G401.6 (cell line): Measurements from ENCODE around the gene RABIF.

Experiments
- FAIRE-seq: peaks from 2 replicates; lab custom pipeline; 2012; peaks lifted over from hg19 to GRCh38; lab: Jason Lieb, UNC

The RABIF gene

DNA sequence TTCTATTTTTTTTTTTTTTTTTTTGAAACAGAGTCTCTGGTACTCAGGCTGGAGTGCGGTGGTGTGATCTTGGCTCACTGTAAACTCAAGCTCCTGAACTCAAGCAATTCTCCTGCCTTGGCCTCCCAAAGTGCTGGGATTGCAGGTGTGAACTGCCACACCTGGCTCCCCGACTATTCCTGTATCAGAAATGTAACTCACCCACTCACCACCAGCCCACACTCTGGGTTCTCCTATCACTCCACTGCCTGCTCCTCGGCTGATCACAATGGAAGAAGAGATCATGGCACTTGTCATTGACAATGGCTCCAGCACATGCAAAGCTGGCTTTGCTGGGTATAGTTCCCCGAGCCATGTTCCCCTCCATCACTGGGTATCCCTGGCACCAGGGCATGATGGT is 15.9 kb downstream of the RABIF start:
- FAIRE-seq, result no peak

DNA sequence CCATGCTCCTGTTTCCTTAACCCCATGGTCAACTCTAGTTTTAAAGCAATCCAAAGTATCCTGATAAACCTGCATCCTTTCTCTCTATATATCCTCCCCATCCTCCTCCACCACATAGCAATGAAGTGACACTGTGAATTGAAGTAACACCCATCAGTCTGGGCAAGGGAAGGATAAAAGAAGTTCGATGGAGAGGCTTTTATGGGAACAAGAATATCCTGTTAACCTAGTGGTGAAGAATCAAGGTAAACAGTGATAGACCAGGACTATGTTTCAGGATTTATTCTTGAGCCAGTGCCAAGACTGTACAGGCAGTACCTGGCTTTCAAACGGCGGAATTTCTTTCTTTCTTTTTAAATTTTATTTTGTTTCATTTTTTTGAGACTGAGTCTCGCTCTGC is 17.6 kb downstream of the RABIF start:
- no peak for FAIRE-seq

DNA sequence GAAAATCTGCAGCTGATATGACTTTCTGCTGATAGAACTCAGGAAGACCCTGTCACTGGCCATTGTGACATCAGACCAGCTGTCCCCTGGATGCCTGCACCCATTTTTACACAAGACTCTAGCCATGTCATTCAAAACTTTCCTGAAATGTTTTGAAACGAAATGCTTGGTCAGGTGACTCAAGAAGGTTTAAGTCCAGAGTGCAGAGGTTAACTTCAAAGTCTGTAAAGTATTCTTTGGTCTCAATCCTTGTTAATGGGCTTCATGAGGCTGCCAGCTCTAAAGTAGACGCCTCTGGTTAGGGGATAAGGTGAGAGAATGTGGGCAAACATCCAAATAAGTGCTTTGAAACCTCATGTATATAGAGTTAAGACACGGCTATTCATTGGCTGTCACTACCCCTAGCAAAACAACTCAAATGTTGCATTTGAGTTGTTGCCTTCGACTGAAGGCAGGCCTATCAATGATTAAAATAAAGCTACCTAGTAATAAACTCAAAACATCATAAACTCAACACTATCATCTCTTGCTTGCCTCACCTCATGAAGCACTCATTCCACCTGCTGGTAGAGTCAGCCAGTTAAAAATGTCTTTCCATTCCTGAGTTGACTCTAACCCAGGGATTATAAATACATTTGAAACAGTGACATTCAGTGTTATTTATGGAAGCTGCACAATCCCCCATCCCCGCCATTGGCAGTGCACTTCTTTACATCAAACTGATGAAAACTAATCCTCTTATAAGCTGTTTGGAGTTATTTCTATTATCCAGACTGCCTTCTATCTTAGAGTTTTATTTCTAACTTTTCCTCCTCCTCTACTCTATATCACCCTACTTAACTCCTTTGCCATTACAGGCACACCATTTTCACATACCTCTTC is 26.0 kb downstream of the RABIF start:
- FAIRE-seq, result no peak

DNA sequence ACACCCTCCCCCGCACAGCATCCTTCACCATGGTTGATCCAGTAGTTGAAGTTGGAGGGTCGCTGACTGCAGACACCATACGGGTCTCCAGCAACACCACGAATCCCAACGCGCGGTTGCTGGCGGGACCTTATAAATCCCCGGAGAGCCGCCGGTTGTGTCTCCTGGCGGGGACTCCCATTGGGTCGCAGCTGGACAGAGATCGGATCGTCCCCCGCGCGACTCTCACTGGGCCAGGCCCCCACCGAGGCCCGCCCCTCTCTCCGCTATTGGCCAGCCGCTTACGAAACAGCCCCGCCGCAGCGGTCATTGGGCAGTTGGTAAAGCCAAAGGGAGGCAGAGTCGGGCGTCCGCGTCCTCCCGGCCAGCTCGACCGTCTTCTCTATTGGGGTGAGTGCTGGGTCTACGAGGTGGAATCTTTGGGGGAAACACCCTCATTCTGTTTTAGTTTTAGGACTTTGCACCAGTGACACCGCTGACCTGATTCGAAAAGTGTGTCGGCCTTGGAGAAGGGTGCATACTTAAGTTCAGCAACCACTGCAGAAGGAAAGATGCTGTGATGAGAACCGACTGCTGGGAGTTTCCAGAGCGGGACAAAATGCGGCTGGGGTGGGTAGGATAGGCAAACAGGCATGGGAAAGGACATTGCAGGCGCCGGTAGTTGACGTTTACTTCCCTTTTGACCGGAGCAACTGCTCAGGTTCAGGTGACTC is 27.4 kb downstream of the RABIF start:
- peak; percentile 74 for FAIRE-seq

DNA sequence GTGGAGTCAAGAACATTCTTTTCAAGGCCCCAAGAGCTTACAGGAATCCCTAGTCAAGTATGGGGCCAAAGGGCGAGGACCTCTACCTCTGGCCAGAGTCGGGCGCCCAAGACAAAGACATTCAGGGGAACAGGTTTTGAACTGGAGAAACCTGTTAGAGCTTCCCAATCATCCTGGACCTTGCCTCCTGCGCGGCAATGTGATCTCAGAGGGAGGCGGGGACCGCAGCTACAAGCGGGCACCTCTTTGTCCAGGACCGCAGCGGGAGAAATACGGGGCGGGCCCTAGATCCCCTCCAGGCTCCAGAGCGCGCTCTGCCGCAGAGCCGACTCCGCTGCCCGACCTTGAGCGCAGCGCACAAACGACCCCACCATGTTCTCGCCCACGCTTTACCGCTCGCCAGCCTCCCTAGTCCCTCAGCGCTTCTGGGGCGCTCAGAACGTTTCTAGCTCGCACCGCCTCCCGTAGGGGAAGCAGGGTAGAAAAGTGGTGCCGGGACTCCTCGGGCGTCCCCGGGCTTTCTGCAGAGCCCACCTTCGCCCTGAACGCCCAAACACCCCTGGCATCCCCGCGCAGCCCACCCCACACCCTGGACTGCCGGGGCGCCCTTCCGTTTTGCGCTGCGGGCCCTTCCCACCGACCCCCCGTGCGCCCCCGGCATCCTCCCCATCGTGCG is 28.1 kb downstream of the RABIF start:
- FAIRE-seq, result no peak

DNA sequence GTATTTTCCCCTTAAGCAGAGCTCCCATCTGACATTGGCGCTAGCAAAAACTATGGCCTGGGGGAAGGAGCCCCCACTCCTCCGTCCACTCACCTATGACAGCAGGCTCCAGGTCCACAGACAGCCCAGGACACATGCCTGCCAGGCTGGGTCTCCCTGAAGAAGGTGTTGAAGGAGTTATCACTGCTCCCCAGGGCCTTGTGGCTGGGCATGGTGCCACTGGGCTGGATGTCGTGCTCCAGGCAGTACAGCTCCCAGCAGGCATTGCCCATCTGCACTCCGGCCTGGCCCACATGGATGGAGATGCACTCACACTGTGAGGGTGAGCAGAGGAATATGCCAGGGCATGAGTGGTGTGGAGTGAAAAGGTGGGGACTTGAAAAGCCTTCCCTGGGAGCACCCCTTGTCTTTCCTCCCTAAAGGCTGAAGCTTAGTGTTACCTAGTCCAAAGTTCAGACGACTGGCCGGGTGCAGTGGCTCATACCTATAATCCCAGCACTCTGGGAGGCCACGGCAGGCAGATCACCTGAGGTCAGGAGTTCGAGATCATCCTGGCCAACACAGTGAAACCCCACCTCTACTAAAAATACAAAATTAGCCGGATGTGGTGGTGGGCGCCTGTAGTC is 30.0 kb downstream of the RABIF start:
- FAIRE-seq, result no peak

DNA sequence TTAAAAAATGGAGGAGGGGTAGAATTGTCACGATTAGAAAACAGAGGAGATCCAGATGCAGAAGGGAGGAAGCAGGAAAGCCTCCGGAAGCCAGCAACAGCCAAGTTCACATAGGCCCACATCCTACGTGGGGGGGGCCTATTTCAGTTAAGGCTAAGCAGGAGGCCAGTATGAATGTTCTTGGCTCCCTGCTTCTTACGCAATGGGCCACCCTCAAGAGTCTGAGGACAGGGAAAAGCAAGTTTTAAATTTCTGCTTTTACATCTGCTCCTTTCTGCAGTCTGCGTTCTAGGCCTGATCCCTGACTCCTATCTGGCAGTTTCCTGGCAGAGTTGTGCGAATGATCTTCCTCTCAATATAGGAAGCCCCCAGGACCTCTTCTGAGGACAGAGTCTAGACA is 30.6 kb downstream of the RABIF start:
- no peak for FAIRE-seq

DNA sequence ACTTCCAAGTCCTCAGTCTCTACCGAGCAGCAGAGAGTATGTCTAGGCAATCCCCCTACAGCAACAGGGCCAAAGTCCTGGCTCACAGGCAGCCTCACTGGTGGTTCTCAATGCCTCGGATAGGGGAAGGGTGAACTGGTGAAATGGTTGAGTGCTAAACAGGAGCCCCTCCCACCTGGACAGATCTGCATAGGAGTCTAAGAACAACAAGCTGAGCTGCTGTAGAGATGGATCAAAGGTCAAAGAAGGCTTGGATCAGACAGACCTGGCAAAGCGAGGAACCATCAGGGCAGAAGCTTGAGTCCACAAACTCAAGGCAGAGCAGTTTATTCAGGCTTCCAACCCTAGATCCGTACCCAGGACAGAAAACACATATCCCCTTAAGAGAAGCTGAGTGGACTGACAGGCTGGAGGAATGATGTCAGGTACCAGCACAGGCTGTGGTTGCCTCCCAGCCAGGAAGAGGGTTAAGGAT is 31.8 kb downstream of the RABIF start:
- FAIRE-seq, result no peak

DNA sequence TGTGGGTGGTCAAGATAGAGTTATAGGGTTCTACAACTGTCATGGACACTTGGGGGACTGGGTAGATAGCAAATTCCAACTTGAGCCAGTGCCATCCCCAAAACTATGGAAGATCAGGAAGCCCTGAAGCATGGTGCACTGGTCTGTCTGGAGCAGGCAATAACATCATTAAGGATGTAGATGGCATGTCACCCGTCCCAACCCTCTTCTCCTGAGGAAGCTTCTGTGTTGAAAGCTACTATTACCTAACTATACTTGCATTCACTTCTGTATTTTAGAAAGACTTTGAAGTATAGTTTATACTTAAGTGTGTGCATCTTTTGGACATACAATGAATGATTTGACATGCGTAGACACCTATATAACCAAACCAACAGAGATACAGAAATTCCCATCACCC is 32.9 kb downstream of the RABIF start:
- no peak for FAIRE-seq

DNA sequence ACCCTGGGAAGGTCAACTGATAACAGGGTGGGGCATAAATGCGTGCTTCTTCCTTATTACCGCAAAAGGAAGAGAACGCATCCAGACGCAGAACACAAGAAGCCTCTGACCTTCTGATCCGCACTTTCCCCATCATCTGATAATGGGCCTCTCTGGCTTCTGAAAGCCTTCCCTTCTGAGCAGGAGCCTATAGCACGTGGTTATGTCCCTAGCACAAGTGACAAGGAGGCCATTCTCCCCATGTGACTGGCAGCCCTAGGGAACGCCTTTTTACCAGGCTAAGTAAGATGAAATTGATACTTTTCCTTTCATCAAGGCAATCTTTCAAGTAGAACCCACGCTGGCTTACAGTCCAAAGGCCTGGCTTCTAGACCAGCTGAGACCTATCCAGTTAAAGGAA is 34.2 kb downstream of the RABIF start:
- no peak for FAIRE-seq

DNA sequence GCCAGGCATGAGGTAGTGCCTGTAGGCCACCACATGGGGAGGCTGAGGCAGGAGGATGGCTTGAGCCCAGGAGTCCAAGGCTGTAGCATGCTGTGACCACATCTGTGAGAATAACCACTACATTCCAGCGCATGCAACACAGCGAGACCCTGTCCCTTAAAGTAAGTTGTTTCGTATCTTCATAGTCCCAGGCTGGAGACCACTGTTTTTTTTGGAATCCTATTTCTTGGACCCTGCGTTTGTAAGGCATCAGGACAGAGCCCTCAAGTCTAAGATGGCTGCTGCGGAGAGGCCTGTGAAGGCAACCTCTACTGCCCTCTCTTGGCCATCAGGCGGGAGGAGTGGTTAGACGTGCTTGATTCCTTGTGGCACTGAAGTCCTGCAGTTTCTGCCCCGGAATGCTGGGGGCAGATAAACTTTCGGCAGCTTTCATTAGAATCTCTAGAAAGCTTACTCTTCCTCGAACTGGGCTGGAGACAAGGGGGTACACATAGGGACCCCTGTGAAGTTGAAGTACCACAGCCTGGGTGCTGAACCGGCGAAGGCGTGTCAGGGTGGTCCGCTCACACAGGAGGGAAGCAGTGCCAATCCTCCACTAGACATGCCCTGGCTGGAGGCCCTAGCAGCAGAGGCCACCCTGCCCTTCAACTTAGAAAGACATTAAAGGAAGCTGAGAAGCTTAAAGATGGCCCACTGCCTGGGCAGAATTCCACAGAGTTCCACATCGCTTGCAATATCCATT is 36.6 kb downstream of the RABIF start:
- no peak for FAIRE-seq

DNA sequence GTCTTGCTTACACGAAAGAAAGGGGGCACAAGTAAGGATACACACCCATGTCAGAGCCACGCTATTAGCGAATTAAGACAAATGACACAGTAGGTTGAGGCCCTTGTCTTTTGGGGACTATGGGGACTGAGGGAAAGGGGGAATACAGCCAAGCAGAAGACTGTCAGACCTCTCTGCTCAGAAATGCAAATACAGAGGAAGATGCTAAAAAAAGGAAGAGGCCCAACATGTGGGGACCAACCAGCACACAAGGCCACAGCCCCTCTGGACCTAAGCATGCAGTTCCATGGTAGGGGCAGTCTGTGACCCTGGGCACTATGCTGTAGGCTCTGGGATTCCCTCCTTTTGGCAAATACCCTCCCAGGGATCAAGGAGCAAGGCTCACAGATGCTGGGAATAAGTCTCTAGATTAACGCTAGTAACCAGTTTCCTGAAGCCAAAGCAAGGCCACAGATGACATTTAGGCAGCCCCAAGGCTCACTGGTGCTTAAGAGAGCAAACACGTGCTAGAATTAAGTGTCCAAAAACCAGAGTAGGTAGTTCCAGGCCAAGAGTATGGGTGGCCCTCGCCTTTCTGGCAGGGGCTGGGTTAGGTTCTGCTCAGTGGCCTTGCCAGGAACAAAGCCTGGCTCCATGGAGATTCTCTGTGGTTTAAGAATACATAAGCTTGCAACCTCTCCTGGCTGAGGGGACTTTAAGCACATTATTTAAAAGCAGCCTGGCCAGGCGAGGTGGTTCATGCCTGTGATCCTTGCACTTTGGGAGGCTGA is 38.2 kb downstream of the RABIF start:
- no peak for FAIRE-seq

DNA sequence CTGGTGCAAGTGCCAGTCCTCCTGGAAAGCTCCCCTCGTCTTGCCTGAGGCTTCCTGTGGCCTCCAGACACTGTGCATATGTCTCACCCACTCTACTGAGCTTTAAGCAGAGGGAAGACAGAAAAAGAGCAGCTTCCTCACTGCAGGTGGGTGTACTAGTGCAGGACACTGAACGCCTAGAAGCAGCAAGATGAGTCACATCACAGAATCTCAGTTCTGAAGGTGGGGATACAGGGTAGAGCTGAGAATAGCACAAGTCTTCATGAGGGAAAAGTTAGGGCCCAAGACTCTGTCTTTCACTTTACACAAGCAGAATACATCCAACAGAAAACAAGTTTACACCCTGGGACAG is 40.8 kb downstream of the RABIF start:
- FAIRE-seq, result no peak

DNA sequence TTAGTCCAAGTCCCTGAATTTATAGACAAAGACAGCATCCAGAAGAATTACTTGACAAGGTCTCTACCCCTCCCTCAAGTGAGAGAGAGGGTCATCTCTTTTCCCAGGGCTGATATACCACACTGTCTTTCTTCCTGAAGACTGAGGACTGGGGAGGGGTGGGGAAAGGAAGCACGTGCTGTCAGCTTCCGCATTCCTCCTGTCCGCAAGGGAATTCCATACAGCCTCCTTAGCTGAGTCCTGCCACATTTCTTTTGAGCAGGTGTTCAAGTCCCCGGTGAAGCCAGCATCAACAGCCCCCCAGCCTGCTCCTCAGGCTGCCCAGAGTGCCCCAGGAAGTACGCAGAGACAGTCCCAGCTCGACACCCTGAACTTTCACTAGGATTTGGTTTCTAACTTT is 44.0 kb downstream of the RABIF start:
- no peak for FAIRE-seq

DNA sequence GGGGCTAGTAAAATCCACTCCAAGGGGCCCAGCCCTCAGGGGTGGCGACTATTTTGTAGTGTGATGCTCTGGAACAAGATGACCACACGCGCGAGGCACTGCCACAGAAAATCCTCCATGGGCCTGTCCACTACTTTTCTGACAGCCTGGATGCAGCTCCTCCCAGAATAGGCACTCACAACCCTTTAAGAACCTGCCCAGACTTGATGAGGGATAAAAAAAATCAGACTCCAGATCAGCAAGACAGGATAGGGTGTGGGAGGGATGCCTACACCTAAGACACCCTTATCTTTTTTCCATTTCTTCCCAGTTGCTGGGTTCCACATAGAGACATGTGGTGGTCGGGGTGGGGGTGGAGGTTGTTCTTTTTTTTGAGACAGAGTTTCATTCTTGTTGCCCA is 44.7 kb downstream of the RABIF start:
- no peak for FAIRE-seq

DNA sequence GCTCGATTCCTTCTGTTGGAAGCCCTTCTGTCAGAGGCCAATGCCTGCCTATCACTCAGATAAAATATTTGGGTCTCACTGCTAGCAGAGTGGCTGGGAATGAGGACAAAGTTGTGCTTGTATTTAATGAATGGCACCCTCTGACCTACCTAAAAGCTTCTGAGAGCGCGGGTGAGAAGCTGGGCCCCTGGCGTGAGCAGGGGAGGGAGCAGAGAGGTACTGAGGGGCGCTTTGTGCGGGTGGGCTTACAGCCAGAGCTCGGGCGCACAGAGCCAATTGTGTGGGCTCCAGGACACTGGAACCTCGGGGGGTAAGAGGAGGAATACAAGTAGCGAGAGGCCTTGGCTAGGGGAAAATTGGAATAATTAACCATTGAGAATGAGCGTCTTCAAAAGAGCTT is 45.9 kb downstream of the RABIF start:
- no peak for FAIRE-seq

DNA sequence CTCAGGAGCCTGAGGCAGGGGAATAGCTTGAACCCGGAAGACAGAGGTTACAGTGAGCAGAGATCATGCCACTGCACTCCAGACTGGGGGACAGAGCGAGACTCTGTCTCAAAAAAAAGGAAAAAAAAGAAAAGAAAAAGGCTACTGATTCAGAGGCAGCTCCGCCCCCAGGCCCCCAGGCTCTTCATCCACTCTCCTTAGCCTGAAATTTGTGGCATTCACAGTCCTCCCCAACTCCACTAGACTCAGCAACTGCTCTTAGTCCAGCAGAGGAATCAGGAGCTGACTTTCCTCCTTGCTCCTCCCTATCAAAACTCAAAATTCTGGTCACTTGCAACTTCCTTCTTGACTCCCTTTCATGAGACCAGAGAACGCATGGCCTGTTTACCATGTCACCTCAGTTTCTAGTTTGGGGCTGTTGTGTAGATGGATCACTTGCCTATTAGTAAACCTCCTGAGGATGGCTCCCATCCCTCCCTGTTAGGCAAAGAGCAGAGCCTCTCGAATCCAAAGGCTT is 51.1 kb downstream of the RABIF start:
- FAIRE-seq, result no peak

DNA sequence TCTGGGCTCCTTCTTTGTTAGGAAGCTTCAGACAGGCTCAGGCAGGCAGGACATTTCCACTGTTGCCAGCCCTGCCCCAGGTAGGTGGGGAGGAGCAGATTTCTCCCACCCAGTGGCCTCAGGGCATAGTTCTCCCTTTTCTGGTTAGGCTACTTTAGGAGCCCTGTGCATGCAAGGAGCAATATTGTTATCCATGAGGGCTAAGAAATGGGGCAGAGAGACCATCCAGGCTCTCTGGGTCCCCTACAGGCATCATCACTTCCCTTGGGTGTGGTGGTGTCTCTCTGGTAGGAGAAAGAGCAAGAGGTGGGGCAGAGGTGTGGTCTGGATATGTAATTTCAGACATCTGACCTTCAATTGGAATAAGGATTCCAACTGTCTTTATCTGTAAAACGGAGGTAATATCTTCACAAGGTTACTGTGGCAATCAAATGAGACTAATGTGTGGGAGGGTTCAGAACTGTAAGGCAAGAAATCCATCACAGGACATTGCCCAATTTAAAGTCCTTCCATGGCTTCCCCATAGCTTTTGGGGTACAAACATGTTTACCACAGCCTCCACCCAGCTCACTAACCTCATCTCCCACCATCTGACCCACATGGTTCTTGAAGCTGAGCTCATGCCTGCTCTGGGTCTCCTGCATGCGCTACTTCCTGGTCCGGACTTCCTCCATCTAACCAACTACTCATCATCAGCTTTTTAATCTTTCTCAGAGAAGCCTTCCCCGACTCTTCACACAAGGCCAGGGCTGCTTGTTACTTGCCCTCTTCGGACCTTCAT is 52.1 kb downstream of the RABIF start:
- FAIRE-seq, result no peak

DNA sequence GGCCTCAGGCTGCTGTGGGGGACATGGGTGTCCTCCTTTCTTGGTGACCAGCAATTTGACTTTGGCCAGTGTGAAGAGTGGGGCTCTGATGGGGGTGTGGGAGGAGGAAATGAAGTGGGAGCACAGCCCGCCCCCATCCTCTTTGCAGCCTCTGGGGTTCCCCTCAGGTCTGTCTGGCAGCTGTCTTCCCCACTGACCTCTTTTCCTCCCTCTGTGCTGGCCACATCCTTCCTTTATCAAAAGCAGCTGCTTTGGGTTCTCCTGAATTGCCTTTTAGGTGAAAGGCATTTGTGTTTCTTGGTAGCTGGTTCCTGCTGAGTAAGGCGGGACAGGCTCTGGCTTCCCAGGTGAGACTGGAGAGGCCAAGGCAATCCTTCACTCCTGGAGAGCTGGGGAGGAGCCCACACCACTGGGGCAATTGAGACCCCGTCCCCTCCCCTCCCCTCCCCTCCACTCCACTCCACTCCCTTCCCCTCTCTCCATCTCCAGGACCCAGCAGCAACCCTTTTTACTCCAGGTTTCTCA is 53.3 kb downstream of the RABIF start:
- no peak for FAIRE-seq
